GM03348 (cell line): ENCODE results near the gene GUCY1B1.

Experiments
- DNase-seq: peaks from one replicate; pipeline ENCODE4 v3.0.0; 2012; ENCODE audit warnings: low spot score

The GUCY1B1 gene

GRCh38 chr4:155800685-155801343, 42.0 kb downstream of the GUCY1B1 start:
- no peak for DNase-seq

- DNase-seq, result no peak
Measured at GRCh38 chr4:155802190-155802959, 43.6 kb downstream of the GUCY1B1 start.

- DNase-seq, result no peak
Measured at GRCh38 chr4:155805016-155805415, 46.2 kb downstream of the GUCY1B1 start.

- peak; percentile 46 for DNase-seq
Measured at GRCh38 chr4:155807021-155807420, 48.2 kb downstream of the GUCY1B1 start.

GRCh38 chr4:155809835-155810234, 51.0 kb downstream of the GUCY1B1 start:
- peak; percentile 71 for DNase-seq

GRCh38 chr4:155811083-155811482, 52.3 kb downstream of the GUCY1B1 start:
- no peak for DNase-seq

- peak; percentile 6 for DNase-seq
Measured at GRCh38 chr4:155818639-155819038, 59.8 kb downstream of the GUCY1B1 start.

- no peak for DNase-seq
Measured at GRCh38 chr4:155819066-155819465, 60.2 kb downstream of the GUCY1B1 start.

- DNase-seq, result no peak
Measured at GRCh38 chr4:155820887-155821518, 62.2 kb downstream of the GUCY1B1 start.

- no peak for DNase-seq
Measured at GRCh38 chr4:155822572-155822971, 63.8 kb downstream of the GUCY1B1 start.

GRCh38 chr4:155828628-155829027, 69.8 kb downstream of the GUCY1B1 start:
- DNase-seq, result no peak

- DNase-seq, result no peak
Measured at GRCh38 chr4:155832664-155833063, 73.8 kb downstream of the GUCY1B1 start.

- no peak for DNase-seq
Measured at GRCh38 chr4:155837203-155837796, 78.5 kb downstream of the GUCY1B1 start.

GRCh38 chr4:155842080-155842479, 83.3 kb downstream of the GUCY1B1 start:
- DNase-seq, result no peak

- no peak for DNase-seq
Measured at GRCh38 chr4:155846929-155847328, 88.1 kb downstream of the GUCY1B1 start.

GRCh38 chr4:155849042-155849441, 90.2 kb downstream of the GUCY1B1 start:
- no peak for DNase-seq

- no peak for DNase-seq
Measured at GRCh38 chr4:155853189-155853588, 94.4 kb downstream of the GUCY1B1 start.

GRCh38 chr4:155854582-155855226, 95.9 kb downstream of the GUCY1B1 start:
- peak; percentile 31 for DNase-seq

- DNase-seq, result no peak
Measured at GRCh38 chr4:155855897-155856296, 97.1 kb downstream of the GUCY1B1 start.
